ENCODE results near the gene DERL2. TPM values are rescaled to one million over a fixed set of nuclear protein-coding genes. Genes with fewer than 3 reads are reported as not detected.

The DERL2 gene
- total RNA-seq, 4 donors from 2014 or later = 29.6 to 107 (median 52.5) TPM

GRCh38 chr17:5523249-5523648, 37.3 kb upstream of the DERL2 start:
- intact Hi-C loops (cut with DNase I) = no loop called here
- H3K27ac ChIP-seq = no peak overlapping the region
- DNase-seq = no peak
- H3K9me3 ChIP-seq = no peaks in the 10 kb centered on the region
- peaks cover 0 to 9% of the 10 kb centered on the region in 2 donors for H3K36me3 ChIP-seq
- H3K27me3 ChIP-seq = no peaks in the 10 kb centered on the region
- no peaks in the 10 kb centered on the region for H3K4me1 ChIP-seq
- 94 to 97% methylated on average over 5 of the region's 5 CpGs for WGBS, 2 donors
- TF ChIP-seq POLR2A (IDR thresholded peaks at IDR 0.05) = no peak
- no peak for TF ChIP-seq CTCF (IDR thresholded peaks at IDR 0.05)
- no peak overlapping the region for H3K4me3 ChIP-seq (replicated peaks in 1 of 3)

- H3K4me1 ChIP-seq = no peaks in the 10 kb centered on the region
- no peaks in the 10 kb centered on the region for H3K9me3 ChIP-seq
- H3K27me3 ChIP-seq = no peaks in the 10 kb centered on the region
- H3K27ac ChIP-seq = no peak overlapping the region
- DNase-seq = no peak
- no peak overlapping the region for H3K4me3 ChIP-seq (replicated peaks in 1 of 3)
- intact Hi-C loops (cut with DNase I) = no loop called here
- 63 to 100% methylated on average over 1 of the region's 1 CpG for WGBS, 2 donors
- H3K36me3 ChIP-seq = peaks cover 0 to 9% of the 10 kb centered on the region in 2 donors
- TF ChIP-seq CTCF (IDR thresholded peaks at IDR 0.05) (no peak), POLR2A (IDR thresholded peaks at IDR 0.05) (no peak)
Measured at GRCh38 chr17:5522476-5522875, 36.5 kb upstream of the DERL2 start.

- H3K9me3 ChIP-seq = no peaks in the 10 kb centered on the region
- H3K4me3 ChIP-seq (replicated peaks in 1 of 3) = no peak overlapping the region
- intact Hi-C loops (cut with DNase I) = no loop called here
- DNase-seq = no peak
- H3K27me3 ChIP-seq = no peaks in the 10 kb centered on the region
- no peak overlapping the region for H3K27ac ChIP-seq
- H3K4me1 ChIP-seq = no peaks in the 10 kb centered on the region
- no peak for TF ChIP-seq POLR2A (IDR thresholded peaks at IDR 0.05)
- TF ChIP-seq CTCF (IDR thresholded peaks at IDR 0.05) = no peak
- H3K36me3 ChIP-seq = peaks cover 6 to 9% of the 10 kb centered on the region in 2 donors
- 72 to 79% methylated on average over 5 of the region's 5 CpGs for WGBS, 2 donors
Measured at GRCh38 chr17:5516060-5516792, 30.2 kb upstream of the DERL2 start.

- 97% methylated on average over 10 of the region's 10 CpGs for WGBS, 2 donors
- Histone ChIP-seq H3K27me3 (no peaks in the 10 kb centered on the region), H3K27ac (no peak overlapping the region), H3K36me3 (peaks cover 6 to 9% of the 10 kb centered on the region in 2 donors), H3K4me1 (no peaks in the 10 kb centered on the region), H3K4me3 (replicated peaks in 1 of 3) (no peak overlapping the region), H3K9me3 (no peaks in the 10 kb centered on the region)
- intact Hi-C loops (cut with DNase I) = no loop called here
- DNase-seq = no peak
- no peak for TF ChIP-seq POLR2A (IDR thresholded peaks at IDR 0.05)
- TF ChIP-seq CTCF (IDR thresholded peaks at IDR 0.05) = no peak
Measured at GRCh38 chr17:5514976-5515375, 29.0 kb upstream of the DERL2 start.

GRCh38 chr17:5513628-5514027, 27.6 kb upstream of the DERL2 start:
- intact Hi-C loops (cut with DNase I) = no loop called here
- 71 to 83% methylated on average over 7 of the region's 7 CpGs for WGBS, 2 donors
- H3K27ac ChIP-seq = no peak overlapping the region

More at GRCh38 chr17:5513628-5514027, 27.6 kb upstream of the DERL2 start:
- Histone ChIP-seq H3K4me1 (no peaks in the 10 kb centered on the region), H3K36me3 (peaks cover 6 to 9% of the 10 kb centered on the region in 2 donors), H3K27me3 (no peaks in the 10 kb centered on the region), H3K9me3 (no peaks in the 10 kb centered on the region), H3K4me3 (replicated peaks in 1 of 3) (no peak overlapping the region)
- DNase-seq = no peak
- TF ChIP-seq CTCF (IDR thresholded peaks at IDR 0.05) (no peak), POLR2A (IDR thresholded peaks at IDR 0.05) (no peak)

Measured in thyroid gland (tissue), 4 donors.